IMR-90 (cell line): ENCODE measurements around the gene DMRT1.

Experiments
- CEBPB ChIP-seq: IDR thresholded peaks from 2 replicates; pipeline ENCODE4 v1.6.1; 2012; ENCODE audit warnings: low read depth, low read length, improper control_type of control experiment
- MXI1 ChIP-seq: IDR thresholded peaks from 2 replicates; pipeline ENCODE4 v1.6.1; 2012; ENCODE audit warnings: low read depth, mild to moderate bottlenecking, low read length, moderate library complexity, borderline replicate concordance
- POLR2A ChIP-seq: IDR thresholded peaks from 2 replicates; pipeline ENCODE4 v1.6.1; 2012; ENCODE audit warnings: mild to moderate bottlenecking, low read depth, low read length
- RFX5 ChIP-seq: IDR thresholded peaks from 2 replicates; pipeline ENCODE4 v1.8.0; 2012; ENCODE audit warnings: low read depth, mild to moderate bottlenecking, low read length, moderate library complexity
- SMC3 ChIP-seq: fragments of 150-350 bp; IDR thresholded peaks from 2 replicates; pipeline ENCODE4 v1.6.1; 2016; ENCODE audit warnings: low read depth, mild to moderate bottlenecking, antibody characterized with exemption, low read length, moderate library complexity
- USF2 ChIP-seq: fragments of 150-350 bp; IDR thresholded peaks from 2 replicates; pipeline ENCODE4 v1.6.1; 2017; ENCODE audit warnings: mild to moderate bottlenecking, antibody characterized with exemption, low read length, low read depth
- TF ChIP-seq, protein P1 (sequence below): conservative IDR thresholded peaks from 2 replicates; pipeline ENCODE4 v1.5.1; 2012; ENCODE audit warnings: mild to moderate bottlenecking, low read depth, low read length, improper control_type of control experiment

GRCh38 chr9:976258-976942 is 134.9 kb downstream of the DMRT1 start, which contains the start of gene DMRT3:
- TF ChIP-seq, protein P1, sequence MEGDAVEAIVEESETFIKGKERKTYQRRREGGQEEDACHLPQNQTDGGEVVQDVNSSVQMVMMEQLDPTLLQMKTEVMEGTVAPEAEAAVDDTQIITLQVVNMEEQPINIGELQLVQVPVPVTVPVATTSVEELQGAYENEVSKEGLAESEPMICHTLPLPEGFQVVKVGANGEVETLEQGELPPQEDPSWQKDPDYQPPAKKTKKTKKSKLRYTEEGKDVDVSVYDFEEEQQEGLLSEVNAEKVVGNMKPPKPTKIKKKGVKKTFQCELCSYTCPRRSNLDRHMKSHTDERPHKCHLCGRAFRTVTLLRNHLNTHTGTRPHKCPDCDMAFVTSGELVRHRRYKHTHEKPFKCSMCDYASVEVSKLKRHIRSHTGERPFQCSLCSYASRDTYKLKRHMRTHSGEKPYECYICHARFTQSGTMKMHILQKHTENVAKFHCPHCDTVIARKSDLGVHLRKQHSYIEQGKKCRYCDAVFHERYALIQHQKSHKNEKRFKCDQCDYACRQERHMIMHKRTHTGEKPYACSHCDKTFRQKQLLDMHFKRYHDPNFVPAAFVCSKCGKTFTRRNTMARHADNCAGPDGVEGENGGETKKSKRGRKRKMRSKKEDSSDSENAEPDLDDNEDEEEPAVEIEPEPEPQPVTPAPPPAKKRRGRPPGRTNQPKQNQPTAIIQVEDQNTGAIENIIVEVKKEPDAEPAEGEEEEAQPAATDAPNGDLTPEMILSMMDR, result no peak
- TF ChIP-seq USF2 (no peak), CEBPB (no peak), SMC3 (no peak), RFX5 (no peak), POLR2A (no peak), MXI1 (no peak)
